K562 (cell line): Measurements from ENCODE around the gene AQP2. TPM values are rescaled to one million over a fixed set of nuclear protein-coding genes. Genes with fewer than 3 reads are reported as not detected.

Experiments used
- ATAC-seq: fragments of 200-7000 bp; cut with Tn5 transposase; 3 replicates; pipeline ENCODE4 v1.9.1; 2020; ENCODE audit warnings: moderate library complexity
- BruUV-seq: library from RNA; stranded (reverse); fragments of 400-500 nt; replicated peaks from 2 replicates; lab custom pipeline; 2021; lab: Mats Ljungman, UMichigan
- CTCF ChIA-PET: fragments of 300-600 bp; formaldehyde crosslinking; extraction: SDS; loops from one replicate; lab custom pipeline; 2021; ENCODE audit warnings: low intra/inter-chr PET ratio; lab: Yijun Ruan, JAX
- POLR2A ChIA-PET: fragments of 300-600, 350-650 bp; sonication (Branson Sonifier 250); formaldehyde crosslinking; extraction: SDS; loops from one replicate; lab custom pipeline; 2021; ENCODE audit warnings: antibody characterized with exemption, inconsistent platforms; lab: Yijun Ruan, JAX
- DNase-seq, 4 experiments: peaks; one replicate each; pipeline versions ENCODE4 v3.0.0 to v3.0.0-alpha.2; 2011 to 2018; ENCODE audit warnings: low spot score in 3 of 4, mixed read lengths in 3 of 4; ENCODE audit errors: extremely low read depth in 1 of 4
- FAIRE-seq: peaks from 2 replicates; lab custom pipeline; 2011; peaks lifted over from hg19 to GRCh38; lab: Jason Lieb, UNC
- H2AFZ ChIP-seq: 2 replicates; pipeline ENCODE4 v1.6.0; 2011; ENCODE audit warnings: low read depth, low read length, control low read depth, inconsistent platforms
- H3K27ac ChIP-seq: fragments of 200-600 bp; 3 replicates; pipeline ENCODE4 v1.8.0; 2011; ENCODE audit warnings: low read depth, mild to moderate bottlenecking, control low read depth, inconsistent platforms, low read length, moderate library complexity, mixed read lengths; ENCODE audit errors: extremely low read depth
- H3K27me3 ChIP-seq, 2 experiments: fragments of 300-600 bp in 1 of 2; 2 replicates in 1 of 2; 3 replicates in 1 of 2; pipeline versions ENCODE4 v1.6.0 to v1.8.0; 2011; ENCODE audit warnings: inconsistent platforms in 2 of 2, low read length in 2 of 2, mild to moderate bottlenecking in 1 of 2, mixed read lengths in 1 of 2, moderate library complexity in 1 of 2; ENCODE audit not compliant: control insufficient read depth in 2 of 2, insufficient read depth in 2 of 2
- H3K36me3 ChIP-seq: fragments of 300-600 bp; 3 replicates; pipeline ENCODE4 v1.8.0; 2011; ENCODE audit warnings: mild to moderate bottlenecking, low read length, inconsistent platforms; ENCODE audit not compliant: control insufficient read depth, insufficient read depth
- H3K4me1 ChIP-seq, 2 experiments: fragments of 200-600 bp in 1 of 2; replicated peaks in 1 of 2; 2 replicates in 1 of 2; 3 replicates in 1 of 2; pipeline versions ENCODE4 v1.5.1 to v1.8.0; 2011; ENCODE audit warnings: inconsistent platforms in 2 of 2, low read length in 2 of 2, mild to moderate bottlenecking in 1 of 2, mixed read lengths in 1 of 2, moderate library complexity in 1 of 2; ENCODE audit not compliant: control insufficient read depth in 2 of 2, insufficient read depth in 2 of 2
- H3K4me2 ChIP-seq: 2 replicates; pipeline ENCODE4 v1.6.1; 2011; ENCODE audit warnings: low read length, control low read depth, inconsistent platforms, mixed read lengths; ENCODE audit not compliant: insufficient read depth
- H3K4me3 ChIP-seq: fragments of 200-600 bp; sonication (generic), shearing (Covaris generic); 2 replicates; pipeline ENCODE4 v1.5.1; 2016; ENCODE audit warnings: control low read depth, inconsistent platforms
- H3K79me2 ChIP-seq: fragments of 200-600 bp; 3 replicates; pipeline ENCODE4 v1.8.0; 2011; ENCODE audit warnings: low read length, inconsistent platforms; ENCODE audit not compliant: control insufficient read depth, insufficient read depth
- H3K9ac ChIP-seq, 2 experiments: 2 replicates each; pipeline versions ENCODE4 v1.6.0 to v1.6.1; 2011; ENCODE audit warnings: low read depth in 2 of 2, low read length in 2 of 2, control low read depth in 1 of 2, inconsistent platforms in 1 of 2, mild to moderate bottlenecking in 1 of 2, mixed read lengths in 1 of 2; ENCODE audit not compliant: insufficient read depth in 1 of 2
- H3K9me1 ChIP-seq: one replicate; pipeline ENCODE4 v1.6.0; 2011; ENCODE audit warnings: inconsistent platforms, mild to moderate bottlenecking, low read length, moderate library complexity; ENCODE audit not compliant: control insufficient read depth, insufficient read depth
- H3K9me3 ChIP-seq: replicated peaks from 2 replicates; pipeline ENCODE4 v1.5.1; 2011; ENCODE audit warnings: low read depth, low read length, inconsistent platforms; ENCODE audit not compliant: control insufficient read depth, insufficient read depth
- H4K20me1 ChIP-seq: replicated peaks from 2 replicates; pipeline ENCODE4 v1.6.1; 2011; ENCODE audit warnings: low read length, inconsistent platforms, mixed read lengths; ENCODE audit not compliant: control insufficient read depth, insufficient read depth
- ARHGAP35 ChIP-seq: fragments of 450-650 bp; IDR thresholded peaks from 2 replicates; pipeline ENCODE4 v1.6.1; 2018; ENCODE audit not compliant: partially characterized antibody
- CXXC5 ChIP-seq: fragments of 250-450 bp; sonication (Bioruptor Pico); IDR thresholded peaks from 2 replicates; pipeline ENCODE4 v1.8.0; 2022; ENCODE audit warnings: inconsistent platforms, mild to moderate bottlenecking, moderate library complexity
- MBD2 ChIP-seq: sonication (generic); IDR thresholded peaks from 2 replicates; pipeline ENCODE4 v1.6.1; 2016; ENCODE audit warnings: low read depth, borderline replicate concordance
- POLR3A ChIP-seq: IDR thresholded peaks from 2 replicates; pipeline ENCODE4 v1.6.1; 2011; ENCODE audit warnings: borderline replicate concordance, mild to moderate bottlenecking, moderate library complexity; ENCODE audit not compliant: insufficient read length, insufficient read depth; ENCODE audit errors: extremely low read depth
- RBM14 ChIP-seq: fragments of 200-400 bp; formaldehyde crosslinking; IDR thresholded peaks from 2 replicates; pipeline ENCODE4 v1.6.1; 2018; ENCODE audit warnings: low read depth, mild to moderate bottlenecking, low read length, moderate library complexity, borderline replicate concordance; ENCODE audit not compliant: insufficient read depth
- SAP30 ChIP-seq: fragments of 200-600 bp; sonication (generic); IDR thresholded peaks from 2 replicates; pipeline ENCODE4 v1.6.1; 2012; ENCODE audit warnings: borderline replicate concordance, low read depth, mild to moderate bottlenecking, moderate library complexity, low read length, control low read depth, inconsistent platforms; ENCODE audit not compliant: insufficient read depth, poor library complexity, severe bottlenecking
- ZBTB17 ChIP-seq: fragments of 450-650 bp; formaldehyde crosslinking; IDR thresholded peaks from 2 replicates; pipeline ENCODE4 v1.4.0; 2020; ENCODE audit warnings: mild to moderate bottlenecking
- ZEB2 ChIP-seq: fragments of 450-650 bp; IDR thresholded peaks from 2 replicates; pipeline ENCODE4 v1.6.1; 2016
- ZFP36 ChIP-seq: fragments of 150-350 bp; IDR thresholded peaks from 2 replicates; pipeline ENCODE4 v1.6.1; 2018; ENCODE audit warnings: low read length, low read depth; ENCODE audit not compliant: partially characterized antibody
- ZNF696 ChIP-seq: fragments of 250-450 bp; sonication (Bioruptor Pico); conservative IDR thresholded peaks from 2 replicates; pipeline ENCODE4 v1.4.0; 2020; ENCODE audit warnings: mild to moderate bottlenecking, moderate library complexity
- WGBS: fragments of 100-300 bp; shearing (Covaris generic); methylation state at CpG from one replicate; pipeline ENCODE4 v1.1.6; 2016; ENCODE audit warnings: low coverage, mixed read lengths; ENCODE audit not compliant: insufficient coverage; ENCODE audit errors: missing lambda C conversion rate; 5-methylcytosine and 5-hydroxymethylcytosine counted together
- in situ Hi-C: fragments of 300-500 bp; cut with MboI; formaldehyde crosslinking; loops from 4 replicates; pipeline ENCODE4 v1.15.0; 2018; ENCODE audit warnings: inconsistent platforms, mixed read lengths
- intact Hi-C: fragments of 100-400 bp; cut with micrococcal nuclease; formaldehyde crosslinking; loops from 2 replicates; pipeline ENCODE4 v1.14.2; 2022
- polyA plus RNA-seq, 8 experiments: library from polyadenylated mRNA; depleted of rRNA in 4 of 8; stranded (reverse) in 5 of 8; unstranded in 3 of 8; fragments of >200 nt; fragmentation: Nextera tagmentation in 2 of 8; fragmentation: Illumina TruSeq in 1 of 8; extraction: Ambion mirVana in 2 of 8; extraction: Trizol in 1 of 8; gene quantifications; 2 replicates each; pipeline versions ENCODE4 v1.2.1 to v1.2.3, GENCODE V29; 2011 to 2014; ENCODE audit warnings: inconsistent platforms in 1 of 8, missing spikeins in 1 of 8
- total RNA-seq, 7 experiments: library from RNA; depleted of rRNA in 6 of 7; stranded (reverse); fragments of >200 nt in 6 of 7; fragmentation: Illumina TruSeq in 2 of 7; extraction: Trizol in 2 of 7; gene quantifications; 2 replicates each; pipeline versions ENCODE4 v1.2.1 to v1.2.3, GENCODE V29; 2011 to 2021; ENCODE audit warnings: low replicate concordance in 1 of 7
- TF ChIP-seq, protein P1 (sequence below): fragments of 250-450 bp; sonication (Bioruptor Pico); IDR thresholded peaks from 2 replicates; pipeline ENCODE4 v1.4.0; 2020; ENCODE audit warnings: mild to moderate bottlenecking, moderate library complexity, borderline replicate concordance
- TF ChIP-seq, protein P2 (sequence below): fragments of 250-450 bp; sonication (Bioruptor Pico); IDR thresholded peaks from 2 replicates; pipeline ENCODE4 v1.8.0; 2022; ENCODE audit warnings: moderate library complexity, mild to moderate bottlenecking, inconsistent platforms
- TF ChIP-seq, protein P3 (sequence below): fragments of 450-650 bp; formaldehyde crosslinking; IDR thresholded peaks from 2 replicates; pipeline ENCODE4 v1.4.0; 2022; ENCODE audit warnings: missing genetic modification characterization

The AQP2 gene
- total and polyA plus RNA-seq, 9 of the 15 experiments (the other 6 are each of a cell fraction or from before 2014, with no cell fraction given) = not detected

DNA sequence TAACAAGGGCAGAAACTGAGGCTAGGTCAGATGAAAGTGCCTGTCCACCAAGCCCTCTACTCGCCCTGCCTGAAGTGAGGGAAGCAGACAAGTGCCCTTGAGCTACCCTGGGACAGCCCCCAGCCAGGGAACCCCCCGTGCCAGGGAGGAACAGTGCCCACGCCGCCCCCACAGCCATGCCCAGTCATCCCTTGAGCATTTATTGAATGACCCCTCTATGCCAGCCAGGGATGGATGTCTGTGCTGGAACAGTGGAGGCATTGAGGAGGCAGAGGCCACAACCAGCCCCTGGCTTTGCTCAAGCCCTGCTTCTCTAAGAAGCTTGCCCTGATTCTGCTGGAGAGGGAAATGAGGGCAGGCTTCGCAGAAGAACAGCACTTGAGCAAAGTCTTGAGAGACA is 18.5 kb downstream of the AQP2 start (continued):
- TF ChIP-seq, protein P1, sequence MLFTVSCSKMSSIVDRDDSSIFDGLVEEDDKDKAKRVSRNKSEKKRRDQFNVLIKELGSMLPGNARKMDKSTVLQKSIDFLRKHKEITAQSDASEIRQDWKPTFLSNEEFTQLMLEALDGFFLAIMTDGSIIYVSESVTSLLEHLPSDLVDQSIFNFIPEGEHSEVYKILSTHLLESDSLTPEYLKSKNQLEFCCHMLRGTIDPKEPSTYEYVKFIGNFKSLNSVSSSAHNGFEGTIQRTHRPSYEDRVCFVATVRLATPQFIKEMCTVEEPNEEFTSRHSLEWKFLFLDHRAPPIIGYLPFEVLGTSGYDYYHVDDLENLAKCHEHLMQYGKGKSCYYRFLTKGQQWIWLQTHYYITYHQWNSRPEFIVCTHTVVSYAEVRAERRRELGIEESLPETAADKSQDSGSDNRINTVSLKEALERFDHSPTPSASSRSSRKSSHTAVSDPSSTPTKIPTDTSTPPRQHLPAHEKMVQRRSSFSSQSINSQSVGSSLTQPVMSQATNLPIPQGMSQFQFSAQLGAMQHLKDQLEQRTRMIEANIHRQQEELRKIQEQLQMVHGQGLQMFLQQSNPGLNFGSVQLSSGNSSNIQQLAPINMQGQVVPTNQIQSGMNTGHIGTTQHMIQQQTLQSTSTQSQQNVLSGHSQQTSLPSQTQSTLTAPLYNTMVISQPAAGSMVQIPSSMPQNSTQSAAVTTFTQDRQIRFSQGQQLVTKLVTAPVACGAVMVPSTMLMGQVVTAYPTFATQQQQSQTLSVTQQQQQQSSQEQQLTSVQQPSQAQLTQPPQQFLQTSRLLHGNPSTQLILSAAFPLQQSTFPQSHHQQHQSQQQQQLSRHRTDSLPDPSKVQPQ = no peak
- TF ChIP-seq ZBTB17 (CRISPR knock-in tag) = no peak

DNA sequence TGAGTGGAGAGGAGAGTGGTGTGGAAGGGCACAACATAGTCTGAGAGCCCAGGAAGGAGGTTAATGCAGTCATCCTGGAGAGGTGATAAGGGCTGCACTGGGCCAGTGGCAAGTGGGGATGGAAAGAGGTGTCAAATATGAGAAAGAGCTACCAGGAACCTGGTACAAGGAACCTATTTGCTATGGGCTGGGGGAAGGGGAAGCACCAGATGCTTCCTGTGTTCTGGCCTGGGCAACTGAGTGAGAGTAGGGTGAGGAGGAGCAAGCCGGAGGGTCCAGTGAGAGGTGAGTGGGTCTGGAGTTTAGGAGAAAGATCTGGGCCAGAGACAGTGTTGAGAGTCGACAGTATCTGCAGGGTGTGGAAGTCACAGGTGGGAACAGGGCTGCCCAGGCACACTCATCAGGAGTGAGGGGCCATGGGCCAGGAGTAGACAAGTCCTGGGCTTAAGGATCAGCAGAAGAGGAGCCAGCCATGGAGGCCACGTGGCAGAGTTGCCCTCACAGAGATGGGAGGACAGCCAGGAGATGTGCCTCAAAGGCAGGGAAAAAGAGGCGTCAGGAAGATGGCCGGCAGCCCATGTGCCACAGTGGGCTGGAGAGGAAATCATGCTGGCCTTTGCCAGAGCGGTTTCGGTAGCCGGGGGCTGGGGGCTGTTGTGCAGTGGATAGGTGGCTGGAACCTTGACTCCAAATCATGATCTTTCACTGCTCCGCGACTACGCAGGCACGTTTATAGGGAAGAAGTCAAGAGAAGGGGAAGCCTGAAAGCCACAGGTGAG is 19.3 kb downstream of the AQP2 start:
- Histone ChIP-seq H3K79me2 (no peaks in the 10 kb centered on the region), H3K9me3 (no peaks in the 10 kb centered on the region), H3K36me3 (no peaks in the 10 kb centered on the region), H3K9me1 (no peaks in the 10 kb centered on the region), H3K27ac (no peak overlapping the region), H2AFZ (no peak overlapping the region), H3K4me1 (peaks cover 12 to 44% of the 10 kb centered on the region in 2 experiments; a peak in 4 of 5 replicates), H3K9ac (no peak overlapping the region), H3K4me2 (no peak overlapping the region), H4K20me1 (peaks cover 18% of the 10 kb centered on the region), H3K4me3 (no peak overlapping the region), H3K27me3 (peaks cover 28 to 71% of the 10 kb centered on the region in 2 experiments; a peak in 4 of 5 replicates)
- intact Hi-C loops = no loop called here
- in situ Hi-C loops = loop anchor here (5.0 kb wide), 2 partner anchors 97 to 197 kb away; partner anchors contain the start of gene CERS5
- ChIA-PET POLR2A (interaction anchor here (0.6 to 1.7 kb wide), 5 partner anchors 12 to 228 kb away, joined by 3 to 6 read pairs (median 3); no protein-coding TSS in a partner anchor), CTCF (interaction anchor here (0.6 to 5.4 kb wide), 2 partner anchors 9 to 100 kb away, joined by 3 to 43 read pairs; no protein-coding TSS in a partner anchor)
- WGBS = 24% methylated on average over 12 of the region's 12 CpGs
- FAIRE-seq (no peak), DNase-seq (no peak), ATAC-seq (no peak)
- no TSS peak for BruUV-seq
- TF ChIP-seq, protein P2, sequence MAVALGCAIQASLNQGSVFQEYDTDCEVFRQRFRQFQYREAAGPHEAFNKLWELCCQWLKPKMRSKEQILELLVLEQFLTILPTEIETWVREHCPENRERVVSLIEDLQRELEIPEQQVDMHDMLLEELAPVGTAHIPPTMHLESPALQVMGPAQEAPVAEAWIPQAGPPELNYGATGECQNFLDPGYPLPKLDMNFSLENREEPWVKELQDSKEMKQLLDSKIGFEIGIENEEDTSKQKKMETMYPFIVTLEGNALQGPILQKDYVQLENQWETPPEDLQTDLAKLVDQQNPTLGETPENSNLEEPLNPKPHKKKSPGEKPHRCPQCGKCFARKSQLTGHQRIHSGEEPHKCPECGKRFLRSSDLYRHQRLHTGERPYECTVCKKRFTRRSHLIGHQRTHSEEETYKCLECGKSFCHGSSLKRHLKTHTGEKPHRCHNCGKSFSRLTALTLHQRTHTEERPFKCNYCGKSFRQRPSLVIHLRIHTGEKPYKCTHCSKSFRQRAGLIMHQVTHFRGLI (CRISPR knock-in tag) = no peak
- no peak for TF ChIP-seq ZEB2
- no peak for TF ChIP-seq MBD2
- TF ChIP-seq ZFP36 = no peak
- TF ChIP-seq ARHGAP35 = no peak
- TF ChIP-seq ZNF696 = no peak
- TF ChIP-seq, protein P3, sequence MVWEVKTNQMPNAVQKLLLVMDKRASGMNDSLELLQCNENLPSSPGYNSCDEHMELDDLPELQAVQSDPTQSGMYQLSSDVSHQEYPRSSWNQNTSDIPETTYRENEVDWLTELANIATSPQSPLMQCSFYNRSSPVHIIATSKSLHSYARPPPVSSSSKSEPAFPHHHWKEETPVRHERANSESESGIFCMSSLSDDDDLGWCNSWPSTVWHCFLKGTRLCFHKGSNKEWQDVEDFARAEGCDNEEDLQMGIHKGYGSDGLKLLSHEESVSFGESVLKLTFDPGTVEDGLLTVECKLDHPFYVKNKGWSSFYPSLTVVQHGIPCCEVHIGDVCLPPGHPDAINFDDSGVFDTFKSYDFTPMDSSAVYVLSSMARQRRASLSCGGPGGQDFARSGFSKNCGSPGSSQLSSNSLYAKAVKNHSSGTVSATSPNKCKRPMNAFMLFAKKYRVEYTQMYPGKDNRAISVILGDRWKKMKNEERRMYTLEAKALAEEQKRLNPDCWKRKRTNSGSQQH (CRISPR knock-in tag) = no peak
- TF ChIP-seq POLR3A = no peak
- TF ChIP-seq RBM14 = no peak
- TF ChIP-seq CXXC5 (CRISPR knock-in tag) = no peak
- no peak for TF ChIP-seq SAP30
